GM10266 (cell line): ENCODE measurements around the gene CADM1.

ENCODE experiments used
- DNase-seq: peaks from one replicate; pipeline ENCODE4 v3.0.0; 2012; ENCODE audit errors: extremely low spot score
- CTCF ChIP-seq: IDR thresholded peaks from 2 replicates; pipeline ENCODE4 v1.5.1; 2012; ENCODE audit warnings: mild to moderate bottlenecking, low read depth; ENCODE audit not compliant: control insufficient read depth, insufficient read depth; ENCODE audit errors: missing control alignments

CADM1 gene

GRCh38 chr11:115439969-115440540, 64.2 kb downstream of the CADM1 start:
- DNase-seq: no peak
- TF ChIP-seq CTCF: no peak

- DNase-seq: no peak
- TF ChIP-seq CTCF: no peak
Observed at GRCh38 chr11:115439385-115439784, 64.8 kb downstream of the CADM1 start.

- TF ChIP-seq CTCF: no peak
- DNase-seq: no peak
Observed at GRCh38 chr11:115437902-115438575, 66.2 kb downstream of the CADM1 start.

GRCh38 chr11:115430345-115430744, 73.9 kb downstream of the CADM1 start:
- no peak for TF ChIP-seq CTCF
- no peak for DNase-seq

GRCh38 chr11:115428306-115428705, 75.9 kb downstream of the CADM1 start:
- no peak for DNase-seq
- no peak for TF ChIP-seq CTCF

GRCh38 chr11:115425816-115426215, 78.4 kb downstream of the CADM1 start:
- no peak for DNase-seq
- no peak for TF ChIP-seq CTCF

- no peak for DNase-seq
- TF ChIP-seq CTCF: no peak
Observed at GRCh38 chr11:115425250-115425649, 79.0 kb downstream of the CADM1 start.
